Fibroblast of skin of right biceps (primary cell): Measurements from ENCODE around the gene SHKBP1.
A peak's percentile ranks its signal among the peaks of the same experiment; 100 is the strongest.
"Not testable (repeated sequence)": the region's sequence is repeated elsewhere in the genome, so short reads cannot be mapped to it uniquely, and the experiment has no call there.

Experiments used
- DNase-seq: peaks from one replicate; pipeline ENCODE4 v3.0.0-alpha.2; 2013

SHKBP1 gene

GRCh38 chr19:40619333-40620160 lies 42.9 kb downstream of the SHKBP1 start:
- DNase-seq, result no peak

- DNase-seq, result no peak
Observed at GRCh38 chr19:40620161-40620485, 43.5 kb downstream of the SHKBP1 start.

DNA sequence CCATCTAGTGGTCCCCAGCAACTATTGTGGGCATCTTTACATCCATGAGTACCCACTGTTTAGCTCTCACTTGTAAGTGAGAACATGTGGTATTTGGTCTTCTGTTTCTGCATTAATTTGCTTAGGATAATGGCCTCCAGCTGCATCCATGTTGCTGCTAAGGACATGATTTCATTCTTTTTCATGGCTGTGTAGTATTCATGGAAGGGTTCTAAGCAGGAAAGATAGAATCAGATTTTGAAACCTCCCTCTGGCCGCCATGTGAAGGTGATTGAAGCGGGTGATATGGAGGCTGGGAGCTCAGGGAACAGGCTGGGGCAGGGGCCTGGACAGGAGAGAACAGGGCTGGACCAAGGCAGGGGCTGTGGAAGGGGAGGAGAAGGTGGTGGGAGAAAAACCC lies 44.6 kb downstream of the SHKBP1 start:
- no peak for DNase-seq

DNA sequence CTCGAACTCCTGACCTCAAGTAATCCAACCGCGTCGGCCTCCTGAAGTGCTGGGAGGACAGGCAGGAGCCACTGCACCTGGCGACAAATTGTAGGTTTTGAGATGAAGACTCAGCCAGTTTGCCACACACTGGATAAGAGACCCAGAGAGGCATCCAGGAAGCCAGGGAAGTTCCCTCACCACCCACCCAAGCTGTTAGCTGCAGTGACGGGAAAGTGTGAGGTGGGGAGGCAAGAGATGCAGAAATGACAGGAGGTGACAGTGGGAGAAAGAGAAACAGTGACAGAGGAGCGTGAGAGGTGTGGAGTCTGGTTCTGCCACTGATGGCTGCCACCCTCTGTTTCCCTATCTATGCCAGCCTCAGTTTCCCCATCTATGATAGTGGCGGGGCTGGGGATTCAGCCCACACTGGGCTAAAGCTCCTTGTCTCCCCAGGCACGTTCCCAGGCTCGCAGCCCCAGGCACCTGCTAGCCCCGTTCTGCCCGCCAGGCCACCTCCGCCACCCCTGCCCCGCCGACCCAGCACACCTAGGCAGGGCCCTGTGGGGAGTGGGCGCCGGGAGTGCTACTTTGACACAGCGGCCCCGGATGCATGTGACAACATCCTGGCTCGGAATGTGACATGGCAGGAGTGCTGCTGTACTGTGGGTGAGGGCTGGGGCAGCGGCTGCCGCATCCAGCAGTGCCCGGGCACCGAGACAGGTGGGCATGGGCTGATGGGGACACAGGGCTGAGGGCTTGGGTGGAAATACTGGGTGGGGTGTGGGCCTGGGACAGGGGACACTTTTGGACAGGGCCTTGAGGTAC lies 45.5 kb downstream of the SHKBP1 start:
- DNase-seq, result no peak

DNA sequence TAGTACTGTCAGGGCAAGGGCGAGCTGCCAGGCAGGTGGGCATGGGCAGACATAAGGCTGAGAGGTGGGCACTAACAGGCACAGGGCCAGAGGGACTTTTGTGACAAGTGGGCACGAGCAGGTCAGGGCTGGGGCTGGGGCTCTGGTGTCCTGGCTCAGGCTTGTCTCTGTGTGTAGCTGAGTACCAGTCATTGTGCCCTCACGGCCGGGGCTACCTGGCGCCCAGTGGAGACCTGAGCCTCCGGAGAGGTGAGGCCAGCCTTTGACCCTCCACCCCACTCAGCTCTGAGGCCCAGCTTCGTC lies 46.1 kb downstream of the SHKBP1 start:
- DNase-seq, result no peak

GRCh38 chr19:40623403-40624251 lies 47.0 kb downstream of the SHKBP1 start:
- peak; percentile 78 for DNase-seq

DNA sequence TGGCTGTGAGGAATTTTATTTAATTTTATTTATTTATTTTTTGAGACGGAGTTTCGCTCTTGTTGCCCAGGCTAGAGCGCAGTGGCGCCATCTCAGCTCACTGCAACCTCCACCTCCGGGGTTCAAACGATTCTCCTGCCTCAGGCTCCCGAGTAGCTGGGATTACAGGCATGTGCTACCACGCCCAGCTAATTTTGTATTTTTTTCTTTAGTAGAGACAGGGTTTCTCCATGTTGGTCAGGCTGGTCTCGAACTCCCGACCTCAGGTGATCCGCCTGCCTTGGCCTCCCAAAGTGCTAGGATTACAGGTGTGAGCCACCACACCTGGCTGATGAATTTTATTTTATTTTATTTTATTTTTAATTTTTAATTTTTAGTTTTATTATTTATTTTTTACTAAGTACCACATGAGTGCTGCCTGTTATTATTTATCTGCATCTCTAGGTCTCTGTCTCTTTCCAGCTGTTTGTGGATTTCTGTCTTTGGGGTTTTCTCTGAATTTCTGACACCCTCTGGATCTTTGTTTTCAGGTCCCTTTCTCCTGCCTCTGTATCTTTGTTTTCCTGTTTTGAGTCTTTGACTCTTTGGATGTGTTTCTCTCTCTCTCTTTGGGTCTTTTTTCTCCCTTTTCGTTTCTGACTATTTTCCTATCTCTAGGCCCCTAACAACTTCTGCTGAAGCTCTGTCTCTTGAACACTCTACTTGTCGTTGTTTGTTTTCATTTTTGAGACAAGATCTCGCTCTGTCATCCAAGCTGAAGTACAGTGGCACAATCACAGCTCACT lies 47.9 kb downstream of the SHKBP1 start:
- not testable (repeated sequence) for DNase-seq

DNA sequence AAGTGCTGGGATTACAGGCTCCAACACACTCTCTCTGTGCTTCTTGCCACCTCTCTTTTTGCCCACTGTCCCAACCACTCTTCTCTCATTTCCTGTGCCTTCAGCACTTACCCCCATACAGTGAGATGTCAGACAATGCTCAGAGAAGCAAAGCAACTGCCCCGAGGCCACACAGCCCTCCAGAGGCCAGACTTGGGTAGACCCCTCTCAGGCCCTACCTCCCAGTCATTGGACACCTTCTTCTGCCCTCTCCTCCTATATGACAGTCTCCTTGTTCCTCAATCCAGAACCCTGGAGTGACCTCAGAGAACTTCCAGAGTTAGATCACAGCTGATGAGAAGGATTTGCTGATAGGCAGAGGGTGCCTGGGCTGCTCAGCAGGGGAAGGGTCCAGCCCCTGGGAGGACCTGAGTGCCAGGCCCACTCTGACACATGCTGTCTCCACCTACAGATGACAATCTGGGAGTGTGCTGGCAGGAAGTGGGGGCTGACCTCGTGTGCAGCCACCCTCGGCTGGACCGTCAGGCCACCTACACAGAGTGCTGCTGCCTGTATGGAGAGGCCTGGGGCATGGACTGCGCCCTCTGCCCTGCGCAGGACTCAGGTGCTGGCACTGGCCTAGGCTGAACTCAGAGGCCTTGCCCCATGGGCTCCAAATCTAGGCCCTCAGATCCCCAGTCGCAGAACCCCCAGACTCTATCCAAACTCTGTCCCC lies 48.9 kb downstream of the SHKBP1 start:
- no peak for DNase-seq

- no peak for DNase-seq
Observed at GRCh38 chr19:40626918-40627317, 50.2 kb downstream of the SHKBP1 start.

GRCh38 chr19:40627486-40628279 lies 51.0 kb downstream of the SHKBP1 start:
- no peak for DNase-seq

- DNase-seq, result no peak
Observed at GRCh38 chr19:40629346-40629745, 52.7 kb downstream of the SHKBP1 start.

DNA sequence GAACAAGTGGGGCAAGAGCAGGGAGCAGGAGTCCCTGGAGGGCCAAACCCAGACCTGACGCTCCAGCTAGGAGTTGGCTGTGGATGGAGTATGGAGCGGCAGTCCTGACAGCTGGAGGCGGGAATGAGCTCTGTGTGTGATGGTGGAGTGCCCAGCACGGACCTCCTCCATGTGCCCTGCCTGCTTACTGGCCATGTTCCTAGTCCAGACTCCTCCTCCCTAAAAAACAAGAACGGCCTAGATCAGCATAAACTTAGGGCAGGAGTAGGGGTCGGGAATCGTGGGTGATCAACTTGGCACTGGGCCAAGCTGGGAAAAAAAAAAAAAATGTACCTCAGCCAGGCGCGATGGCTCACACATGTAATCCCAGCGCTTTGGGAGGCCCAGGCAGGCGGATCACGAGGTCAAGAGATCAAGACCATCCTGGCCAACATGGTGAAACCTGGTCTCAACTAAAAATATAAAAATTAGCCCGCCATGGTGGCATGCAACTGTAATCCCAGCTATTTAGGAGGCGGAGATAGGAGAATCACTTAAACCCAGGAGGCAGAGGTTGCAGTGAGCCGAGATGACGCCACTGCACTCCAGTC lies 54.0 kb downstream of the SHKBP1 start:
- no peak for DNase-seq

- DNase-seq, result no peak
Observed at GRCh38 chr19:40632311-40633036, 55.8 kb downstream of the SHKBP1 start.

GRCh38 chr19:40633207-40633606 lies 56.5 kb downstream of the SHKBP1 start:
- peak; percentile 80 for DNase-seq

DNA sequence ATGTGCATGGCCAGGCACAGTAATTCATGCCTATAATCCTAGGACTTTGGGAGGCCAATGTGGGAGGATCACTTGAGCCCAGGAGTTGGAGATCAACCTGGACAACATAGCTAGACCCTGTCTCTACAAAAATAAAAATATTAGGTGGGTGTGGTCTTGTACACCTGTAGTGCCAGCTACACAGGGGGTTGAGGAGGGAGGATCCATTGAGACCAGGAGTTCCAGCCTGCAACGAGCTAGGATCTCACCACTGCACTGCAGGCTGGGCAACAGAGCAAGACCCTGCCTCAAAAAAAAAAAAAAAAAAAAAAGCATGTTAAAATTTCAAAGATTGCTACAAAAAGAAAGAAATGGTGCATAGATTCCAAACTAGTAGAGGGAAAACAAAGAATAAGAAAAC lies 61.7 kb downstream of the SHKBP1 start:
- DNase-seq, result no peak

DNA sequence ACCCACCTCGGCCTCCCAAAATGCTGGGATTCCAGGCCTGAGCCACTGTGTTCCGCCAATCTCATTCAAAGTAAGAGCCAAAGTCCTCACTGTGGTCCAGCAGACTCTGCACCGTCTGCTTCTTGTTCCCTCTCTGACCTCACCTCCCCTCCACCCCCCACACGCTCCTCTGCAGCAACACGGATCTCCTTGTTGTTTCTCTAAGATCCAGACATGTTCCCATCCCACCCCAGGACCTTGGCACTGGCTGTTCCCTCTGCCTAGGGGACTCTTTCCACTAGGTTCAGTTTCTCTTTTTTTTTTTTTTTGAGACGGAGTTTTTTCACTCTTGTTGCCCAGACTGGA lies 62.9 kb downstream of the SHKBP1 start:
- no peak for DNase-seq

DNA sequence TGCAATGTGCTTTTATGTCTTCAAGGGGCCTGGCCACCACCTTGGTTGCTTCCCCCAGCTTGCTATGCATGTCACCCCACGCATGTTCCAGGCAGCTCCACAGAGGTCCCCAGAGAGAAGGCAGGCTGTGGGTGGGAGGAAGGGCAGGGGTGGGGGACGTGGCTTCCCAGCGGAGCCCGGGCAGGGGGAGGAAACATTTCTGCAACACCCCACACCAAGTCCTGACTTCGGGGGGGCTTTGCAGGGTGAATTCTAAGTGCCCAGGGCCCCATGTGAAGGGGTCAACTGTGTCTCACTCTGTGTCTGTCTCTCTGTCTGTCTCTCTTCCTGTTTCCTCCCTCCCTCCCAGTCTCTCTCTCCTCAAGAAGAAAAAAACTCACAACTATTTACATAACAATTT lies 64.1 kb downstream of the SHKBP1 start:
- DNase-seq, result peak; percentile 39
